Fibroblast of lung (primary cell): Measurements from ENCODE around the gene DGKG. TPM values are rescaled to one million over a fixed set of nuclear protein-coding genes. Genes with fewer than 3 reads are reported as not detected.

Experiments
- DNase-seq, 2 donors: peaks; one replicate each; pipeline versions ENCODE4 v3.0.0 to v3.0.0-alpha.2; 2010; ENCODE audit warnings: low read depth in 2 of 2
- H2AFZ ChIP-seq: 2 replicates; pipeline ENCODE4 v1.5.1; 2012; ENCODE audit warnings: low read length, control low read depth, inconsistent platforms
- H3K27ac ChIP-seq: 2 replicates; pipeline ENCODE4 v1.5.1; 2011; ENCODE audit warnings: low read length, control low read depth; ENCODE audit not compliant: insufficient read depth
- H3K27me3 ChIP-seq: 2 replicates; pipeline ENCODE4 v1.5.1; 2011; ENCODE audit warnings: mild to moderate bottlenecking, low read length; ENCODE audit not compliant: control insufficient read depth, insufficient read depth
- H3K36me3 ChIP-seq: 2 replicates; pipeline ENCODE4 v1.5.1; 2011; ENCODE audit warnings: low read length; ENCODE audit not compliant: control insufficient read depth, insufficient read depth
- H3K4me1 ChIP-seq: 2 replicates; pipeline ENCODE4 v1.5.1; 2011; ENCODE audit warnings: low read length; ENCODE audit not compliant: control insufficient read depth, insufficient read depth; ENCODE audit errors: extremely low read depth
- H3K4me2 ChIP-seq: 2 replicates; pipeline ENCODE4 v1.5.1; 2011; ENCODE audit warnings: low read length, control low read depth; ENCODE audit not compliant: insufficient read depth; ENCODE audit errors: extremely low read depth
- H3K4me3 ChIP-seq, 4 experiments: fragments of 200-600 bp in 1 of 4; sonication (generic) in 1 of 4; replicated peaks in 1 of 4; 2 replicates each; pipeline ENCODE4 v1.5.1; 2011 to 2016; ENCODE audit warnings: low read length in 4 of 4, low read depth in 3 of 4, mild to moderate bottlenecking in 3 of 4, control low read depth in 2 of 4, inconsistent platforms in 1 of 4, mixed read lengths in 1 of 4; ENCODE audit not compliant: insufficient read depth in 1 of 4; ENCODE audit errors: control extremely low read depth in 1 of 4
- H3K79me2 ChIP-seq: 2 replicates; pipeline ENCODE4 v1.5.1; 2012; ENCODE audit warnings: mild to moderate bottlenecking, low read length, inconsistent platforms; ENCODE audit not compliant: control insufficient read depth, insufficient read depth
- H3K9ac ChIP-seq: 2 replicates; pipeline ENCODE4 v1.5.1; 2011; ENCODE audit warnings: mild to moderate bottlenecking, low read length, control low read depth; ENCODE audit not compliant: insufficient read depth
- H3K9me3 ChIP-seq: 2 replicates; pipeline ENCODE4 v1.5.1; 2012; ENCODE audit warnings: low read depth, low read length; ENCODE audit not compliant: control insufficient read depth, insufficient read depth
- H4K20me1 ChIP-seq: 2 replicates; pipeline ENCODE4 v1.5.1; 2011; ENCODE audit warnings: low read length; ENCODE audit not compliant: control insufficient read depth, insufficient read depth; ENCODE audit errors: extremely low read depth
- CTCF ChIP-seq, 2 donors: IDR thresholded peaks in 1 of 2; conservative IDR thresholded peaks in 1 of 2; 1 replicate in 1 of 2; 2 replicates in 1 of 2; pipeline ENCODE4 v1.5.1; 2011 to 2012; ENCODE audit warnings: low read length in 2 of 2, control low read depth in 1 of 2, inconsistent platforms in 1 of 2, low read depth in 1 of 2, mild to moderate bottlenecking in 1 of 2
- EZH2 ChIP-seq: IDR thresholded peaks from 2 replicates; pipeline ENCODE4 v1.5.1; 2012; ENCODE audit warnings: low read length, control low read depth, mild to moderate bottlenecking; ENCODE audit errors: missing control alignments
- polyA plus RNA-seq, 2 donors: library from polyadenylated mRNA; depleted of rRNA in 1 of 2; stranded (reverse) in 1 of 2; unstranded in 1 of 2; fragments of >200 nt; gene quantifications; 2 replicates each; pipeline ENCODE4 v1.2.1, GENCODE V29; 2011 to 2012; ENCODE audit warnings: missing spikeins in 1 of 2
- total RNA-seq: library from RNA; depleted of rRNA; stranded (reverse); fragments of >200 nt; gene quantifications from 2 replicates; pipeline ENCODE4 v1.2.1, GENCODE V29; 2014

Gene DGKG
- total and polyA plus RNA-seq, 2 donors (not counting 1 experiment from before 2014, with no cell fraction given), result 3.7 to 4.8 TPM

- no peak overlapping the region for H2AFZ ChIP-seq
- DNase-seq, result no peak
- no peak overlapping the region for H3K4me2 ChIP-seq
- H3K36me3 ChIP-seq, result no peaks in the 10 kb centered on the region
- no peaks in the 10 kb centered on the region for H3K9me3 ChIP-seq
- no peaks in the 10 kb centered on the region for H3K79me2 ChIP-seq
- no peak overlapping the region for H3K9ac ChIP-seq
- H4K20me1 ChIP-seq, result no peaks in the 10 kb centered on the region
- no peaks in the 10 kb centered on the region for H3K4me1 ChIP-seq
- H3K27ac ChIP-seq, result no peak overlapping the region
- H3K4me3 ChIP-seq, result no peak overlapping the region
- TF ChIP-seq EZH2 (no peak), CTCF (conservative IDR thresholded peaks at IDR 0.05 in 1 of 2, IDR thresholded peaks at IDR 0.05 in 1 of 2; ENCODE audit: low read depth in 1 of 2, low read length in 2 of 2) (no peak)
- H3K27me3 ChIP-seq, result no peaks in the 10 kb centered on the region
Measured at GRCh38 chr3:186342197-186342596, 19.8 kb downstream of the DGKG start.

GRCh38 chr3:186340204-186340603 is 21.8 kb downstream of the DGKG start:
- H3K27me3 ChIP-seq, result no peaks in the 10 kb centered on the region
- no peaks in the 10 kb centered on the region for H3K9me3 ChIP-seq
- no peaks in the 10 kb centered on the region for H3K4me1 ChIP-seq
- no peak overlapping the region for H3K4me3 ChIP-seq
- H3K4me2 ChIP-seq, result no peak overlapping the region
- no peaks in the 10 kb centered on the region for H4K20me1 ChIP-seq
- no peak overlapping the region for H2AFZ ChIP-seq
- DNase-seq, result peak in 1 of 2 donors; percentile 57
- TF ChIP-seq CTCF (conservative IDR thresholded peaks at IDR 0.05 in 1 of 2, IDR thresholded peaks at IDR 0.05 in 1 of 2; ENCODE audit: low read depth in 1 of 2, low read length in 2 of 2) (no peak), EZH2 (no peak)
- H3K9ac ChIP-seq, result no peak overlapping the region
- H3K36me3 ChIP-seq, result no peaks in the 10 kb centered on the region
- no peaks in the 10 kb centered on the region for H3K79me2 ChIP-seq
- H3K27ac ChIP-seq, result no peak overlapping the region

GRCh38 chr3:186339180-186339918 is 22.7 kb downstream of the DGKG start:
- no peak for TF ChIP-seq EZH2
- no peak for TF ChIP-seq CTCF (conservative IDR thresholded peaks at IDR 0.05 in 1 of 2, IDR thresholded peaks at IDR 0.05 in 1 of 2; ENCODE audit: low read depth in 1 of 2, low read length in 2 of 2)
- no peak for DNase-seq
- H3K27me3 ChIP-seq, result no peaks in the 10 kb centered on the region

More at GRCh38 chr3:186339180-186339918, 22.7 kb downstream of the DGKG start:
- no peaks in the 10 kb centered on the region for H3K79me2 ChIP-seq
- no peak overlapping the region for H2AFZ ChIP-seq
- H3K27ac ChIP-seq, result no peak overlapping the region
- H3K4me2 ChIP-seq, result no peak overlapping the region
- no peaks in the 10 kb centered on the region for H3K4me1 ChIP-seq
- H3K4me3 ChIP-seq, result no peak overlapping the region
- no peaks in the 10 kb centered on the region for H4K20me1 ChIP-seq
- no peaks in the 10 kb centered on the region for H3K36me3 ChIP-seq
- H3K9ac ChIP-seq, result no peak overlapping the region
- no peaks in the 10 kb centered on the region for H3K9me3 ChIP-seq
